ENCODE data around the gene SLC17A2. TPM values are rescaled to one million over a fixed set of nuclear protein-coding genes. Genes with fewer than 3 reads are reported as not detected.

The SLC17A2 gene
- total and polyA plus RNA-seq, 12 donors = not detected

GRCh38 chr6:25907475-25908014 lies 22.9 kb downstream of the SLC17A2 start:
- intact Hi-C loops (cut with DNase I) = no loop called here
- ATAC-seq = no peak
- WGBS, 2 donors = 64 to 68% methylated on average over 1 of the region's 1 CpG
- DNase-seq = no peak
- H3K4me1 ChIP-seq = no peaks in the 10 kb centered on the region
- H3K36me3 ChIP-seq = no peaks in the 10 kb centered on the region
- peaks cover 0 to 19% (median 5%) of the 10 kb centered on the region in 7 donors for H3K27me3 ChIP-seq
- H3K27ac ChIP-seq = no peak overlapping the region
- H3K9me3 ChIP-seq = no peaks in the 10 kb centered on the region
- no peak overlapping the region for H3K4me3 ChIP-seq
- TF ChIP-seq, protein P1, sequence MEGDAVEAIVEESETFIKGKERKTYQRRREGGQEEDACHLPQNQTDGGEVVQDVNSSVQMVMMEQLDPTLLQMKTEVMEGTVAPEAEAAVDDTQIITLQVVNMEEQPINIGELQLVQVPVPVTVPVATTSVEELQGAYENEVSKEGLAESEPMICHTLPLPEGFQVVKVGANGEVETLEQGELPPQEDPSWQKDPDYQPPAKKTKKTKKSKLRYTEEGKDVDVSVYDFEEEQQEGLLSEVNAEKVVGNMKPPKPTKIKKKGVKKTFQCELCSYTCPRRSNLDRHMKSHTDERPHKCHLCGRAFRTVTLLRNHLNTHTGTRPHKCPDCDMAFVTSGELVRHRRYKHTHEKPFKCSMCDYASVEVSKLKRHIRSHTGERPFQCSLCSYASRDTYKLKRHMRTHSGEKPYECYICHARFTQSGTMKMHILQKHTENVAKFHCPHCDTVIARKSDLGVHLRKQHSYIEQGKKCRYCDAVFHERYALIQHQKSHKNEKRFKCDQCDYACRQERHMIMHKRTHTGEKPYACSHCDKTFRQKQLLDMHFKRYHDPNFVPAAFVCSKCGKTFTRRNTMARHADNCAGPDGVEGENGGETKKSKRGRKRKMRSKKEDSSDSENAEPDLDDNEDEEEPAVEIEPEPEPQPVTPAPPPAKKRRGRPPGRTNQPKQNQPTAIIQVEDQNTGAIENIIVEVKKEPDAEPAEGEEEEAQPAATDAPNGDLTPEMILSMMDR (IDR thresholded peaks at IDR 0.05) = no peak

DNA sequence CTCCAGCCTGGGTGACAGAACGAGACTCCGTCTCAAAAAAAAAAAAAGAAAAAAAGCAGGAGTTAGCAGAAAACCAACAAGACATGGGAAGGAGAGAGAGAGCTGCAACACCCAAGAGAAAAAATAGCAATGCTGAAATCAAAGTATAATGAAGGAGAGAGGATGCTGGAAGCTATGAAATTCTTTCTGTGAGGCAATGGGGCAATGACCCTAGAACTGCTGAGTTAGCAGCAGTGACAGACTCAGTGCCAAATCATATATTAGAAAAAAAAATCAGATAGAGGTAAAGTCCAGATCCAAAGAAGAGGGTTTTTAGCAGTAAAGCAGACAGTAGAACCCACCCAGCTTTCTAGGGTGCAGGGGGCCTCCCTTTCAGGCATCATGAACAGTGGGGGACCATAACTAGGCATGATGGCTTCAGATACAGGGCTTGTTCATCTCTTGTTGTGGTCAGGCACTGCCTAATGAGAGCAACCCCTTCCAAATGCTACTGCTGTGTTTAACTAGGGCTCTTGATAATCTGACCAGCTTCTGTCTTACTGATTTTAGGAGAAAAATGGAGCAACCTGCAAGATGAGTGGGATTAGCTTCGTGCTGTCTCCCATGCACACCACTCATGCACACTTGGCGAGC lies 26.9 kb downstream of the SLC17A2 start:
- WGBS, 2 donors = 87 to 91% methylated on average over 4 of the region's 4 CpGs
- intact Hi-C loops (cut with DNase I) = no loop called here
- Histone ChIP-seq H3K36me3 (no peaks in the 10 kb centered on the region), H3K27me3 (peaks cover 0 to 16% (median 5%) of the 10 kb centered on the region in 7 donors), H3K27ac (no peak overlapping the region), H3K4me3 (no peak overlapping the region), H3K9me3 (no peaks in the 10 kb centered on the region), H3K4me1 (no peaks in the 10 kb centered on the region)
- ATAC-seq (no peak), DNase-seq (no peak)
- TF ChIP-seq, protein P1 (IDR thresholded peaks at IDR 0.05) = no peak

DNA sequence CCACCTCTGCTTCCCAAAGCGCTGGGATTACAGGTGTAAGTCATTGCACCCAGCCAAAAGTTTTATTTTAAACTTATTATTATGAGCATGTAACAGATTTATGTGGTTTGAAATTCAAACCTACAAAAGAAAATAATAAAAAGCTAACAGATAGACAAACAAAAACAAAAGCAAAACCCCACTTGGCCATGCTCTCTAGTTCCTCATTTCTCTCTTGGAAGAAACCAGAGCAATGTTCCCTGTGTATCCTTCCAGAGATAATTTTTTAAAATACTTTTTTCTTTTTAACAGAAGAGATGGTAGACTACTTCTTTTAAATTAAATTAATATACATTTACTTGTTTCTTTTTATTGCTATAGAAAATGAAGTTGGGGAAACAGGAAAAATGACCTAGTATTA lies 28.4 kb downstream of the SLC17A2 start:
- TF ChIP-seq, protein P1 (IDR thresholded peaks at IDR 0.05) = no peak
- intact Hi-C loops (cut with DNase I) = no loop called here
- H3K4me1 ChIP-seq = no peaks in the 10 kb centered on the region
- H3K27me3 ChIP-seq = peaks cover 0 to 13% (median 5%) of the 10 kb centered on the region in 7 donors
- no peaks in the 10 kb centered on the region for H3K9me3 ChIP-seq
- no peaks in the 10 kb centered on the region for H3K36me3 ChIP-seq
- 94 to 98% methylated on average over 1 of the region's 1 CpG for WGBS, 2 donors
- no peak for ATAC-seq
- H3K27ac ChIP-seq = no peak overlapping the region
- no peak for DNase-seq
- H3K4me3 ChIP-seq = no peak overlapping the region

DNA sequence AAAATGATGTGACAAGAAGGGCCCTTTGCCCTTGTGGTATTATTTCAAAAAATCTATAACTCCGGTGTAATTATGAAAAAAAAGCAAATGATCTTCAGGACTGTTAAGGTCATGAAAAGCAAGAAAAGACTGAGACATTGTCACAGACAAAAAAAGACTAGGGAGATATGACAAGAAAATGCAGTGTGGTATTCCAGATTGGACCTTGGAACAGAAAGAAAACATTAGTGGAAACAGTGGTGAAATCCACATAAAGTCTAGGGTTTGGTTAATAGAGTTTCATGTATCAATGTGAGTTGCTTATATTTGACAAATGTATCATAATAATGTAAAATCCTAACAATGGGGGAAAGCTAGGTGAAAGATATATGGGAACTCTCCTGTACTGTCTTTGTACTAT lies 29.6 kb downstream of the SLC17A2 start:
- DNase-seq = no peak
- H3K9me3 ChIP-seq = no peaks in the 10 kb centered on the region
- no peak overlapping the region for H3K27ac ChIP-seq
- H3K4me1 ChIP-seq = no peaks in the 10 kb centered on the region
- WGBS, 2 donors = 88 to 95% methylated on average over 1 of the region's 1 CpG
- H3K27me3 ChIP-seq = peaks cover 0 to 5% (median 0%) of the 10 kb centered on the region in 7 donors
- H3K36me3 ChIP-seq = no peaks in the 10 kb centered on the region
- intact Hi-C loops (cut with DNase I) = no loop called here
- ATAC-seq = no peak
- TF ChIP-seq, protein P1 (IDR thresholded peaks at IDR 0.05) = no peak
- H3K4me3 ChIP-seq = no peak overlapping the region
